ENCODE data around the gene CRYBB3. TPM values are rescaled to one million over a fixed set of nuclear protein-coding genes. Genes with fewer than 3 reads are reported as not detected.

Gene CRYBB3
- not detected in 2 replicates for total RNA-seq

- DNase-seq (ENCODE audit: low read depth in 2 of 2) = no peak
Measured at GRCh38 chr22:25199731-25200520, at the start of gene CRYBB3. Gene CRYBB3, plus strand, starts transcription at chr22:25199858. Its CDS starts 1,539 bp downstream, at chr22:25201397.

- peak in 1 of 2 donors; percentile 49 for DNase-seq (ENCODE audit: low read depth in 2 of 2)
Measured at GRCh38 chr22:25153961-25154666, 45.5 kb upstream of the CRYBB3 start.

GRCh38 chr22:25154667-25154999 lies 45.0 kb upstream of the CRYBB3 start:
- DNase-seq (ENCODE audit: low read depth in 2 of 2) = no peak

- DNase-seq (ENCODE audit: low read depth in 2 of 2) = no peak
Measured at GRCh38 chr22:25156736-25157135, 42.9 kb upstream of the CRYBB3 start.

- DNase-seq (ENCODE audit: low read depth in 2 of 2) = no peak
Measured at GRCh38 chr22:25159028-25159427, 40.6 kb upstream of the CRYBB3 start.

GRCh38 chr22:25160120-25160996 lies 39.3 kb upstream of the CRYBB3 start:
- DNase-seq (ENCODE audit: low read depth in 2 of 2) = no peak

- DNase-seq (ENCODE audit: low read depth in 2 of 2) = no peak
Measured at GRCh38 chr22:25161017-25161915, 38.4 kb upstream of the CRYBB3 start.

GRCh38 chr22:25161916-25162530 lies 37.6 kb upstream of the CRYBB3 start:
- DNase-seq (ENCODE audit: low read depth in 2 of 2) = no peak

GRCh38 chr22:25162561-25162960 lies 37.1 kb upstream of the CRYBB3 start:
- DNase-seq (ENCODE audit: low read depth in 2 of 2) = no peak

GRCh38 chr22:25165785-25166184 lies 33.9 kb upstream of the CRYBB3 start:
- DNase-seq (ENCODE audit: low read depth in 2 of 2) = no peak

GRCh38 chr22:25166266-25167040 lies 33.2 kb upstream of the CRYBB3 start:
- no peak for DNase-seq (ENCODE audit: low read depth in 2 of 2)

- no peak for DNase-seq (ENCODE audit: low read depth in 2 of 2)
Measured at GRCh38 chr22:25167082-25167481, 32.6 kb upstream of the CRYBB3 start.

- no peak for DNase-seq (ENCODE audit: low read depth in 2 of 2)
Measured at GRCh38 chr22:25167834-25168601, 31.6 kb upstream of the CRYBB3 start.

GRCh38 chr22:25169278-25170031 lies 30.2 kb upstream of the CRYBB3 start:
- no peak for DNase-seq (ENCODE audit: low read depth in 2 of 2)

GRCh38 chr22:25170426-25170980 lies 29.2 kb upstream of the CRYBB3 start:
- DNase-seq (ENCODE audit: low read depth in 2 of 2) = no peak

GRCh38 chr22:25172153-25172552 lies 27.5 kb upstream of the CRYBB3 start:
- DNase-seq (ENCODE audit: low read depth in 2 of 2) = peak; percentile 30 to 60

- DNase-seq (ENCODE audit: low read depth in 2 of 2) = no peak
Measured at GRCh38 chr22:25174156-25174887, 25.3 kb upstream of the CRYBB3 start.

Data from dermis microvascular lymphatic vessel endothelial cell (primary cell).